Sigmoid colon (tissue), 4 donors: Measurements from ENCODE around the gene HAL.

ENCODE experiments used
- CTCF ChIP-seq, 4 experiments: fragments of 450-650 bp in 3 of 4; fragments of 200-600 bp in 1 of 4; IDR thresholded peaks; one replicate each; pipeline ENCODE4 v1.5.1; 2016 to 2019; ENCODE audit warnings: antibody characterized with exemption in 4 of 4, mild to moderate bottlenecking in 3 of 4, moderate library complexity in 2 of 4
- EP300 ChIP-seq, 4 donors: sonication (generic); formaldehyde crosslinking; IDR thresholded peaks; one replicate each; pipeline ENCODE4 v1.6.1; 2017; ENCODE audit warnings: antibody characterized with exemption in 4 of 4
- POLR2A ChIP-seq, 2 donors: fragments of 450-650 bp; IDR thresholded peaks; one replicate each; pipeline ENCODE4 v1.6.1; 2016; ENCODE audit warnings: antibody characterized with exemption in 2 of 2, mild to moderate bottlenecking in 2 of 2, moderate library complexity in 2 of 2
- POLR2AphosphoS5 ChIP-seq, 4 donors: sonication (generic); formaldehyde crosslinking; IDR thresholded peaks; one replicate each; pipeline ENCODE4 v1.6.1; 2017; ENCODE audit warnings: antibody characterized with exemption in 4 of 4

GRCh38 chr12:95963096-95963495 is 33.0 kb downstream of the HAL start:
- TF ChIP-seq CTCF (IDR thresholded peaks at IDR 0.05) = no peak
- no peak for TF ChIP-seq POLR2AphosphoS5 (IDR thresholded peaks at IDR 0.05)
- no peak for TF ChIP-seq POLR2A (IDR thresholded peaks at IDR 0.05)
- TF ChIP-seq EP300 (IDR thresholded peaks at IDR 0.05) = no peak
